Left ventricle myocardium superior (tissue), 1 donor: Measurements from ENCODE around the gene TMEFF1. TPM values are rescaled to one million over a fixed set of nuclear protein-coding genes. Genes with fewer than 3 reads are reported as not detected.
A peak's percentile ranks its signal among the peaks of the same experiment; 100 is the strongest.

Source experiments
- ATAC-seq: fragments of 200-7000 bp; cut with Tn5 transposase; one replicate; pipeline ENCODE4 v1.9.1; 2020; ENCODE audit warnings: mild to moderate bottlenecking, moderate library complexity
- DNase-seq: peaks from one replicate; pipeline ENCODE4 v3.0.0-alpha.2; 2020
- intact Hi-C: fragments of 100-400 bp; cut with micrococcal nuclease; formaldehyde crosslinking; loops from one replicate; pipeline ENCODE4 v1.11.0; 2022
- total RNA-seq: library from RNA; stranded (reverse); fragmentation: NEBNext Ultra II Directional; extraction: Animal tissue kit (Norgen Biotek cat#: 25700); gene quantifications from one replicate; pipeline ENCODE4 v1.2.1, GENCODE V29; 2021
- donor health status: DM: no; HTN: yes; CAD: no; lungs with severe emphysema.

Gene TMEFF1
- total RNA-seq, 1 donor from 2014 or later, result not detected

DNA sequence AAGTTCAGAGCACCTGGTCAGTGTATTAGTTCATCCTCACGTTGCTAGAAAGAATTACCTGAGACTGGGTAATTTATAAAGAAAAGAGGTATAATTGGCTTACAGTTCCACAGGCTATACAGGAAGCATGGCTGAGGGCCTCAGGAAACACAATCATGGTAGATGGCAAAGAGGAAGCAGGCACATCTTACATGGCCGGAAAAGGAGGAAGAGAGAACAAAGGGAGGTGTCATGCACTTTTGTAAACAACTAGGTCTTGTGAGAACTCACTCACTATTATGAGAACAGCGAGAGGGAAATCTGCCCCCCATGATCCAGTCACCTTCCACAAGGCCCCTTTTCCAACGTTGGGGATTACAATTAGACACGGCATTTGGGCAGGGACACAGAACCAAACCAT is 76.1 kb downstream of the TMEFF1 start:
- intact Hi-C loops, result no loop called here

DNA sequence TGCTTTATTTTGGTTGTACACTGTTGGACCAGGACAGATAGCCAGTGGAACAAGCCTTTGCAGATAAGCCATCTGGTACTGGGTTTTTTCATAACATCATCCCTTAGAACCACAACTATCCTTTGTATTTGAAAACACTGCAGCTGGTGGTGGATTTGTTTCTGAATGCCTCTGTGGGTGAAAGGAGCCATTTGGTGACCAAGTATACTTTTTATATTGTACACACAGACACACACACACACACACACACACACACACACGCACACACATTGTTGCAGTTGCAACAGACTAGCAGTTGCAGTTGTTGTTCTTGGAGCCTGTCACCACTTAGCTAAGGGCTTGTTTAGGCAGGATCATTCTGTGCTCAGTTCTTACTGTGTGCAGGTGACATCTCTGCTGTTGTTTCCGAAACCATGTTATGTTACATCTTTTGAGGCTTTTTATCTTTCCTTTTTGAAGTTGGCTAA is 82.0 kb downstream of the TMEFF1 start:
- no peak for DNase-seq
- intact Hi-C loops, result no loop called here
- ATAC-seq, result no peak

More for the DNA sequence above, 76.1 kb downstream of the TMEFF1 start:
- no peak for DNase-seq
- no peak for ATAC-seq

DNA sequence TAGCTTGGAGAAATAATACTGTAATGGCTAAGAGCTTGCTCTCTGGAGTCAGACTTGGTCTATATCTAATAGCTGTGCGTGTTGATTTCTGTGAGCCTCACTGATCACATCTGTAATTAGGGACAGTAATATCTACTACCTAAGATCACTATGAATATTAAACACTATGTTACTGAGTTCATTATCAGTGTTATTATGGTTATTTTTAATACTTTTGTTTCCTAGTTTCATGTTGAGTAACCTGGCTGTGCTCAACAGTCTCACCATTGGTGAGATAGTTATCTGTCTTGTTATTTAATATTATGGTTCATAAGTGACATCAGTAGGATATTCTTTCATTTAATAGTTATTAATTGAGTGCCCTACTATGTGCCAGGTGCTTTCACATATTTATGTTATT is 82.5 kb downstream of the TMEFF1 start:
- no peak for DNase-seq
- ATAC-seq, result no peak
- intact Hi-C loops, result no loop called here

DNA sequence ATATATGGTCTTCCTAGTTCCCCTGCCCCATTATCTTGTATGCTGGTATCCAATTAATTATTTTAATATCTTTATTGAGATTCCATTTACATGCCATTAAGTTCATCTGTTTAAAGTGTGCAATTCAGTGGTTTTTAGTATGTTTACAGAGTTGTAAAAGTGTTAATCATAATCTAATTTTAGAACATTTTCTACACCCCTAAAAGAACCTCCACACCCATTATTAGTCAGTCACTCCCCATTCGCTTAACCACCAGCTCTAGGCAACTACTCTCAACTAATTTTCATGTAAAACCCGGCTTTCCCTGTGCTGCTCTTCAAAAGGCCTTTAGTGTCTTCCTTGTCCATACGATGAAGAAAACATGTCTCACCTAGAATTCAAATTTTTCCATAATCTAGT is 84.1 kb downstream of the TMEFF1 start:
- ATAC-seq (no peak), DNase-seq (no peak)
- intact Hi-C loops, result no loop called here

DNA sequence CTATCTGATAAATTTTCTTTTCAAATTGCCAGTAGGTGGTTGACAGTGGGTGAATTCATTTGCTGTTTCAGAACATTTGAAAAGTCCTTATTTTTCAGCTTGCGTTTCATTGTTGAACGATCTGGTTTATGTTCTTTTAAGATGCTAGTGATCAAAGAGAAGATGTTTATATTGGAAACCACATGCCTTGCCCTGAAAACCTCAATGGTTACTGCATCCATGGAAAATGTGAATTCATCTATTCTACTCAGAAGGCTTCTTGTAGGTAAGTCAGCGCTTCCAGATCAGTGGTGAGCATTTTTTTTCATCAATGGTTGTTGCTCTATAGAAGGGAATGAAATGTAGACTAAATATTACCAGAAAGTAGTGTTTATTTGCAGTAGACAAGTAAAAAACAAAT is 88.3 kb downstream of the TMEFF1 start:
- DNase-seq (no peak), ATAC-seq (no peak)
- intact Hi-C loops, result no loop called here

DNA sequence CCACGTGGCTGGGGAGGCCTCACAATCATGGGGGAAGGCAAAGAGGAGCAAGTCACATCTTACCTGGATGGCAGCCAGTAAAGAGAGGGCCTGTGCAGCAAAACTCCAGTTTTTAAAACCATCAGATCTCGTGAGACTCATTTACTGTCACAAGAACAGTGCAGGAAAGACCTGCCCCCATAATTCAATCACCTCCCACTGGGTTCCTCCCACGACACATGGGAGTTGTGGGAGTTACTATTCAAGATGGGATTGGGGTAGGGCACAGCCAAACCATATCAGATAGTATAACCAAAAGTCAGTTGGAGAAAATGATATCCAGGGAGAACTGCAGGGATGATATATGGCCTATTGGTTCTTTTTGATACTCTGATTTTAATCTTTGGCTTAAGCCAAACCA is 94.9 kb downstream of the TMEFF1 start:
- DNase-seq (no peak), ATAC-seq (no peak)
- intact Hi-C loops, result no loop called here

DNA sequence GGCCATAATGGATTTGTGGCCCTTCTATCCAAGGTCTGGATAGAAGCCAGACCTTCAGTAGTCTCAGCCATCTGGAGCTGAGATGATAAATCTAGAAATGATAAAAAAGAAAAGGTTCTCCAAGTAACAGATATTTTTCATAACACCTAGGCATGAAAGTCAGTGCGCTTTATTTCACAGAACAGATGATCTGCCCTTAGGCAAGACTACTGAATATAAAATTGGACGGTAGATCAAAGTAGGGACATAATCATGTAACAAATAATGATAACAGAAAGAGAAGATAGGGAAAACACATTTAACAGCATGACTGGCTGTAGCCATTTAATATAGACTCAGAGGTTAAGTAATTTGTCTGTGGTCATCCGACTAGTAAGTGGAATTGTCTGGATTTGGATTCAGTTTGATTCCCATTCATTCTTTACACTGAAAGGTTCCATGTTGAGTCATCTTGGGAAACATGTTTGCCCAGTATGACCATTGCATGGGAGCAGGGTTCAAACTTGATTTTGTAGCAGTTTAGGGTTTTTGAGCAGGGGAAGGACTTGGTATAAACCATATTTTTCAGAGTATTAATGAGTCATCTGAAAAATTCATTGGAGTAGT is 100.8 kb downstream of the TMEFF1 start:
- intact Hi-C loops, result no loop called here

DNA sequence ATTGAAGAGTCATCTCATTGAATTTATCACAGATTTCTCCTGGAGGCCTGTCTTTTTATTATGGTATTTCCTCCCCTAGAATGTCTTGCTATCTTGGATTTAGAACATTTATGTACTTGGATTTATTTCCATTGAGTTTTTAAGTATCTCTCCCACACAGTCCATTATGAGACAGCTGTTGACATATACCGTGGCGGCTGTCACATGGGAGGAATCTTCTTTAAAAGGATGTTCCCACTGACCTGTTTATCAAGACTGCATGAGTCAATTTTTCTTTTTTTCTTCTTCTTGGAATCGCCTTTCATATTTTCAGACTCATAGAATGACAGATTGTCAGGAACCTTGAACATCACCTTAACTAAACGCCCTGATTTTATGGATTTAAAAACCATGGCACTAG is 102.1 kb downstream of the TMEFF1 start:
- DNase-seq (no peak), ATAC-seq (no peak)
- intact Hi-C loops, result no loop called here

More for the DNA sequence above, 100.8 kb downstream of the TMEFF1 start:
- ATAC-seq (no peak), DNase-seq (no peak)

DNA sequence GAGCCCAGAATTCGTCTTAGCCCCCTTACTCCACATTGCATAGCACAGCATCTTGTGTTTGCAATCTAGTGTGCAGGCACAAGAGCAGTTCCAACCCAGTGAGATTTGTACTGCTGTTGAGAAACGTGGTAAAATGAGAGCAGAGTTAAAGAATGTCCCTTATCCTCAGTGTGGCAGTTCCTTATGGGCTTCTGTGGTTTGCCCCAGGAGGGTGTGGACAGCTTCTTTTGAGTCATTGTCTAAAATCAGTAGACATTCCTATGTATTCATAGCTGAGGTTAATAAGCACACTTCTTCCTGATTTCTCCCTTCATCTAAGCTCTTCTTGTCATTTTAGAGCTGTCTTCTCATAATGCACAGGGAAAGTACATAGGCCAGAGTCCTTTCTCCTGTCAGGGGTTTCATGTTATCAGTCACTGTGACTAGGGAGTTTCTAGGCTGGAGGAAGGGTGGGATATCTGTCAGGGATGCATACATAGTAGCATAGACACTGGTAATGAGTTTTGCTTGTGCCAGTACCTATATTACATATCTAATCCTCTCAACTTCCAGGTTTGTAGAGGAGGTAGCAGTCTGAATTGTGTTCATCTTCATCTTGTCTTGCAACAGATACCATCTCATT is 102.9 kb downstream of the TMEFF1 start:
- ATAC-seq (no peak), DNase-seq (no peak)
- intact Hi-C loops, result no loop called here

DNA sequence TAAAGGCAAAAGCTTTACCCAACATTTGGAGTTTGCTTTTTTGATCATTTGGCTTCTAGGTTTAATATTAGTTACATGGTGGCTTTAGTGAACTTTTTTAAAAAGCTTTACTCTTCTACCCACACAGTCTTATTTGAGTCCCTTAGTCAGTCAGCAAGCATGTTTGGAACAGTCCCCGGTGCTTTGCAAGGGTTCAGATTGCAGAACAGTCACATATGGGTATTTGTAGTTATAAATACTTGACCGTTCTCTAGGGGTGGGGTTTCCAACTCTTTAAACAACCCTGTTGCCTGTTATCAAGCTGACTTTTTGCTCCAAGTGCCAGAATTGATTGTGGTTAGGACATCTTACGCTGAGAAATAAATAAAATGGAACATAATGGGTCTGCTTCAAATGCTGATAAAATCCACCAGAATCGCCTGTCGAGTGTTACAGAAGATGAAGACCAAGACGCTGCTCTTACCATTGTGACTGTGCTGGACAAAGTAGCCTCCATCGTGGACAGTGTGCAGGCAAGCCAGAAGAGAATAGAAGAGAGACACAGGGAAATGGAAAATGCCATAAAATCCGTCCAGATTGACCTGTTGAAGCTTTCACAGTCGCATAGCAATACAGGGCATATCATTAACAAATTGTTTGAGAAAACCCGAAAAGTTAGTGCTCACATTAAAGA is 105.0 kb downstream of the TMEFF1 start, which contains the start of gene CAVIN4:
Gene CAVIN4, plus strand, starts transcription at position 304 of the 673 bp plus-strand sequence. Its CDS starts 65 bp downstream, at position 369.
- peak; percentile 86 for ATAC-seq
- DNase-seq, result no peak
- intact Hi-C loops, result no loop called here

DNA sequence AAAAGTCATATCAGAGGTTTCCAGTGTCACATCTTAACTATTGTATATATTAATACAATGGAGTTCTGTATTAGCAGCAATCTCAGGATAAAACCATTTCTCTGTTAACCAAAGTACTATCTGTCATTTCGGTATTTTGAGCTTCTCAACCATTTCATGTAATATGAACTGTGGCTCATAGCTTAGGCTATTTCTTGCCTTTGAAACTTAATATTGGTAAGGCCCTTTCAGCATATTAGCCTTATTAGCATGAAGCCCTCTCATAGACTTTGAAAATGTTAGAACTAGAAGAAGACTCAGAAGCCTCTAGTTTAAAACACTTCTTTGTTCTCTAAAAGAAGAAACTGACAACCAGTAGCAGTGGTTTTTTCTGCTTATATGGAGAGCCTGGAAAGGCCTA is 105.7 kb downstream of the TMEFF1 start:
- intact Hi-C loops, result no loop called here
- no peak for DNase-seq
- ATAC-seq, result no peak

DNA sequence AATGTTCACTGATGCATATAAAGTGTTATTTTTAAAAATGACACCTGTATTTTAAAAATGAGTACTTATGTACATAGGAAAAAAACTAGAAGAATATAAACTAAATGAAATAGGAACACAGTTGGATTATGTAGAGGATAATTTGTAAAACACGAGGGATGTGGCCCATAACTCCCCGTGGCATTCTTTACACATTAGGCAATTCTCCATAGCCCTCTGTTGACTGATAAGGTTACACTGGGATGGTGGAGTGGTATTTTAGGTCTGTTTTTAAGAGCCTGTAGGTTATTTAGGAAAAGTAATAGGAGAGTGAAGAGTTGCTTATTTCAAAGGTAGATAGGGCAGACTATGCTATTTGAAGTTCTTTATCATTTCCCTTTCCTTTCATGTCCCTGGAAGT is 106.7 kb downstream of the TMEFF1 start:
- ATAC-seq, result peak; percentile 63
- DNase-seq, result no peak
- intact Hi-C loops, result no loop called here

DNA sequence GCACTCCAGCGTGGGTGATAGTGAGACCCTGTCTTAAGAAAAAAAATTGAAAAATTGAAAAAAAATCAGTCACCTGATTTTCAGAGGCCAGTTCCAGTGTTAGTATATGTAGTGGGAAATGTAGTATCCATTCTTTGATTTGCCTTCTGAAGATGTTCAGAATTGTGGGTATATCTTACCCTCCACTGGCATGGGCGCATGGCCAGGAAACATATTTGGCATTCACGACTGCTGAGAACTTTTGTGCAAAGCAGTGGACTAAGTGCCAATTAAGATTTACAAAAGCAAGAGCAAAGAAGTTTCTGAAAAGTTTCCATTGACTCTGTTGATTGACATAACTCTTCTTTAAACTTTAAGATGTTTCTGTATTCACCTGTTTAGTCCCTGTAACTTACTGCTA is 107.3 kb downstream of the TMEFF1 start:
- DNase-seq, result peak; percentile 57
- ATAC-seq, result peak; percentile 50
- intact Hi-C loops, result no loop called here

DNA sequence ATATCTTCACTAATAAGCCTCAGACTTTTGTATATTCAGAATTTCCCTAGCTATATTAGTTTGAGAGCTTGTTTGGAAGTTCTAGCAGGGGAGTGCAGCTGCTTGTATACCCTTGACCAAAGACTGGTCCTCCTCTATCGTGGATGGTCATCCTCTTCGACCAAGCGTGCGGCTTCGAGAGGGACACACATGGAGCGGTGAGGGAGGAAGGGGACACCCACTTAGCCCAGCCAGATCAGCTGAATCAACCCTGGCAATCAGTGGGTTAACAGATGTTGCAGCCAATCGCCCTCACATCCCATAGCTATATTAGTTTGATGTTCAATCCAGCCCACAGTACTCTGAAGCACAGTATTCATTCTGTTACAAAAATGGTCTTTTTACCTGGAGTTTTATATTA is 108.1 kb downstream of the TMEFF1 start:
- ATAC-seq (peak; percentile 31), DNase-seq (no peak)
- intact Hi-C loops, result no loop called here

DNA sequence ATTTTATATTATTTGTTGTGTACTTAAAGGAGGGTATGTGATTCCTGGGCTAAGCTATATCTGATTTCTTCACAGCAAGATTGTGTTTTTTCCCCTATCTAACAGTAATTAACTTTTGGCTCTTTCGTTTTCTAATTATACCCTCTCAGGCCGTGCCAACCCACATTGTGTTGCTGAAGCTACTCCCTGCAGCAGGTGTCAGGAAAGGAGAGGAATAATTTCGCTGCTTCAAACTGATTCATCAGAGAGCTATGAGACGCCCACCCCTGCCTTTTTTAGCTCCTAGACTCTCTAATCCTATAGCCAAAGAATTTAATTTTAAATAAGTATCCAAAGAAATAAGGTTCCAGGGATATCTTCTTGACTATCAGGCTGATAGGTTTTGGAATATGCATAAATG is 108.7 kb downstream of the TMEFF1 start:
- DNase-seq, result no peak
- peak; percentile 65 for ATAC-seq
- intact Hi-C loops, result no loop called here

DNA sequence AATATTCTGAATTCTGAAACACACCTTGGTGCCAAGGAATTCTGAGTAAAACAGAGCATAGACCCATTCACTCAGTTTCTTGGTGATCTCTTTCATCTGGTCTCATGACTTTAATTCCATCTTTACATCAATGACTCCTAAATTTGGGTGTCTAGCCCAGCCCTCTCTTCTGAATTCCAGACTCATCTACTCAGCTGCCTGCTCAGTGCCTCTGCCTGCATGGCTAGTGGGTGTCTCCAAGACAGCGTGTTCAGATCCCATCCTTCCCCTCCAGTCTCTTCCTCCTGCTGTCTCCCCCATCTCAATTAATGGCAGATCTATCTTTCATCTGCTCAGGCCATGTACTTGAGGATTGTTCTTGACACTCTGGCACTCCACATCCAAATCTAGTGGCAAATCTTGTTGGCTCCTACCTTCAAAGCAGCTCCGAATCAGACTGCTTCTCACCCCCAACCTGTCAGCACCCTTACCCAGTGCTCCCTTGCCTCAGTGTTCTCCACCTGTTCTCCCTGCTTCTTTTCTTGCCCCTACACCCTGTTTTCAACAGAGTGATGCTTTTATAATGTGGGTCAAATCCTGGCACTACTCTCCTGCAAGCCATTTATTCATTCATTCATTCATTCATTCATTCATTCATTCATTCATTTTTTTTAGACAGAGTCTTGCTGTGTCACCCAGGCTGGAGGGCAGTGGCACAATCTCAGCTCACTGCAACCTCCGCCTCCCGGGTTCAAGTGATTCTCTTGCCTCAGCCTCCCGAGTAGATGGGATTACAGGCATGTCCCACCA is 110.3 kb downstream of the TMEFF1 start:
- ATAC-seq (no peak), DNase-seq (no peak)
- intact Hi-C loops, result no loop called here

DNA sequence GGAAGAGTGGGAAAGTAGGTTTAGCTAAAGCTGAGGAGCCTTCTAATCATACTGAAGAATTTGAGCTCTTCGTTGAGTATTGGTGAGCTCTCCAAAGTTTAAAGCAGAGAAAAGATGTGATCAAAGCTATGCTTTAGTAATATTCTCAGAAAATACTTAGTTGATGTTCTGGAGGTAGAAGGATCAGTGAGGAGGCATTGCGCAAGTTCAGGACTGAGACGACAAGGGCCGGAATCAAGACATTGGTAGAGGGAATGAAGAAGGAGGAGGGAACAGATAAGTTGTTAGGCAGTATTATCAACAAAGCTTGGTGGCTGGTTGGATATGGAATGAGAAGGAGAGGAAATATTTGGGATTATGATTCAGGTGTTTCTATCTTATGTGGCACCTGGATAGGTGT is 112.0 kb downstream of the TMEFF1 start:
- intact Hi-C loops, result no loop called here
- DNase-seq (no peak), ATAC-seq (no peak)

DNA sequence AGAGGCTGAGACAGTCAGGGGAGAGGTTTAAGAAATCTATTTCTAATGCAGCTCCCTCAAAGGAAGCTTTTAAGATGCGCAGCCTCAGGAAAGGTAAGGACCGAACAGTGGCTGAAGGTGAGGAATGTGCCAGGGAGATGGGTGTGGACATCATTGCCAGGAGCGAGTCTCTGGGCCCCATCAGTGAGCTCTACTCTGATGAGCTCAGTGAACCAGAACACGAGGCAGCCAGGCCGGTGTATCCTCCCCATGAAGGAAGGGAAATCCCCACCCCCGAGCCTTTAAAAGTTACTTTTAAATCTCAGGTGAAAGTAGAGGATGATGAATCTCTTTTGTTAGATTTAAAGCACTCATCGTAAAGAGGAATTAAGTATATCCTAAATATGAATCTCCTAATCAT is 113.1 kb downstream of the TMEFF1 start:
- ATAC-seq (no peak), DNase-seq (no peak)
- intact Hi-C loops, result no loop called here

DNA sequence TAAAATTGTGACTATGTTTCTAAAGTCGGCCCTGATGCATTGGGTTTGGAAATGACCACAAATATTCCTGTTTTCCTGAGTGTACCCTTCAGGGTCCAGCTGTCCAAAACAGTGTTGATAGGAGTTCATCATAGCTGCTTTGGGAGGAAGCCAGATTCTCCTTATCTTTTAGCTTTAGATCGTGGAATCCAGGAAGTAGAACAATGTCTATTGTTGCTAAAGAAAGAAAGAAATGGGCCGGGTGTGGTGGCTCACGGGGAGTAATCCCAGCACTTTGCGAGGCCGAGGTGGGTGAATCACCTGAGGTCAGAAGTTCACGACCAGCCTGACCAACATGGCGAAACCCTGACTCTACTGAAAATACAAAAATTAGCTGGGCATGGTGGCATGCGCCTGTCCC is 114.4 kb downstream of the TMEFF1 start:
- ATAC-seq (no peak), DNase-seq (no peak)
- intact Hi-C loops, result no loop called here

DNA sequence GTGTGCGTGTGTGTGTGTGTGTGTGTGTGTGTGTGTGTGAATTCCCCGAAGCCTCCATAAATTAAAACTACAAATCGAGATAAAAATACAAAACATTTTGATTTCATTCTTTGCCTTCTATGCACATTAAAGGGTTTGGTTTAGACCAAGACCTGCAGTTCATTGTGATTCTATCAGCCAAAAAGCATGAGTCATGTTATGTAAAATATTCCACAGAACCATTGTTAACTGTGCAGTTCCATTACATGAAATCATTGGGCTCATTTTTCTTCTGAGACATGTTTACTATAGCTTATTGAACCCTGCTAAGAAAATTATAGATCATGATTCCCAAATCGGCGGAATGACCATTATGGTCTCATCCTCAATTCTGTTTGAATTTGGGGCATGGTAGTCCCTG is 116.6 kb downstream of the TMEFF1 start:
- ATAC-seq (no peak), DNase-seq (no peak)
- intact Hi-C loops, result no loop called here
